NCI-H226 (cell line): ENCODE data around the gene RNF40.

ENCODE experiments used
- DNase-seq: peaks from one replicate; pipeline ENCODE4 v3.0.0-alpha.2; 2015

The RNF40 gene

GRCh38 chr16:30761928-30762902 is at the start of gene RNF40, which contains the start of gene CFAP119:
Gene RNF40 (plus strand): TSS chr16:30762322. CDS start chr16:30762546, 224 bp downstream.
Gene CFAP119 (minus strand): TSS chr16:30762062. CDS start chr16:30761748, 314 bp downstream.
- DNase-seq, result peak; percentile 95

- peak; percentile 74 for DNase-seq
Observed at GRCh38 chr16:30715750-30716445, 46.2 kb upstream of the RNF40 start.

- no peak for DNase-seq
Observed at GRCh38 chr16:30720086-30720485, 42.0 kb upstream of the RNF40 start.

DNA sequence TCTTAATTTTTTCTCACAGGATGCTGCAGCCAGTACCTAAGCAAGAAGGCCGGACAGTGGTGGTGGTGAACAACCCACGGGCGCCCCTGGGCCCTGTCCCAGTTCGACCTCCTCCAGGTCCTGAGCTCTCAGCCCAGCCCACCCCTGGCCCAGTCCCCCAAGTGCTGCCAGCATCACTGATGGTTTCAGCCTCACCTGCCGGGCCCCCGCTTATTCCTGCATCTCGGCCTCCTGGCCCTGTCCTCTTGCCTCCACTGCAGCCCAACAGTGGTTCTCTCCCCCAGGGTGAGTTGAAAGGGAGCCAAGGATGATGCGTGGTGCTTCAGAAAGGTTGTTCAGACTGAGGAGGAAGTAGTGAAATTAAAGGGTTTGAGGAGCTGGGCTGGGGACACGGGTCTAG is 41.4 kb upstream of the RNF40 start:
- DNase-seq, result no peak

GRCh38 chr16:30721167-30721566 is 41.0 kb upstream of the RNF40 start:
- DNase-seq, result no peak

DNA sequence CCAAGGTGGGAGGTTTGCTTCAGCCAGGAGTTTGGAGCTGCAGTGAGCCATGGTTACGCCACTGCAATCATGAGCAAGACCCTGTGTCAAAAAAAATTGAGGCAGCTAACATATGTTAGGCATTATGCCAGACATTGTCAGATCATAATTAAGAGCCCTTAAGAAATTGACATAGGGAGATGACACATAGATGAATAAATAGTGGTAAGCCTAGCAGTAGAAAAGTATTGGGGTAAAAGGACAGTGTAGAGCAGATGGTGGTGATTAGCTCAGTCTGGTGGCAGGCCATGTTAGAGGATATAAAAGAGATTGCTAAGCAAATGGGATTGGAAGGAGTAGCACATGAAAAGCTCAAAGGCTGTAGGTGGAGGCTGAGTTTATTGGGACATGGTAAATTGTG is 40.5 kb upstream of the RNF40 start:
- DNase-seq, result no peak

- no peak for DNase-seq
Observed at GRCh38 chr16:30722443-30722842, 39.7 kb upstream of the RNF40 start.

DNA sequence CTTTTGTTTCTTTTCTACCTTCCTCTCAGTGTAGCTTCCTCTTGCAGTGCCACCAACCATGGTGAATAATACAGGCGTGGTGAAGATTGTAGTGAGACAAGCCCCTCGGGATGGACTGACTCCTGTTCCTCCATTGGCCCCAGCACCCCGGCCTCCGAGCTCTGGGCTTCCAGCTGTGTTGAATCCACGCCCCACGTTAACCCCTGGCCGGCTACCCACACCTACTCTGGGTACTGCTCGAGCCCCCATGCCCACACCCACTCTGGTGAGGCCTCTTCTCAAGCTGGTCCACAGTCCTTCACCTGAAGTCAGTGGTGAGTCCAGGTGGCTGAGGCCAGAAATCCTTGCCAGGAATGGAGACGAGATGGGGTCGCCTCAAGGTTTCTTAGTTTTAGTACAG is 39.2 kb upstream of the RNF40 start:
- DNase-seq, result no peak

DNA sequence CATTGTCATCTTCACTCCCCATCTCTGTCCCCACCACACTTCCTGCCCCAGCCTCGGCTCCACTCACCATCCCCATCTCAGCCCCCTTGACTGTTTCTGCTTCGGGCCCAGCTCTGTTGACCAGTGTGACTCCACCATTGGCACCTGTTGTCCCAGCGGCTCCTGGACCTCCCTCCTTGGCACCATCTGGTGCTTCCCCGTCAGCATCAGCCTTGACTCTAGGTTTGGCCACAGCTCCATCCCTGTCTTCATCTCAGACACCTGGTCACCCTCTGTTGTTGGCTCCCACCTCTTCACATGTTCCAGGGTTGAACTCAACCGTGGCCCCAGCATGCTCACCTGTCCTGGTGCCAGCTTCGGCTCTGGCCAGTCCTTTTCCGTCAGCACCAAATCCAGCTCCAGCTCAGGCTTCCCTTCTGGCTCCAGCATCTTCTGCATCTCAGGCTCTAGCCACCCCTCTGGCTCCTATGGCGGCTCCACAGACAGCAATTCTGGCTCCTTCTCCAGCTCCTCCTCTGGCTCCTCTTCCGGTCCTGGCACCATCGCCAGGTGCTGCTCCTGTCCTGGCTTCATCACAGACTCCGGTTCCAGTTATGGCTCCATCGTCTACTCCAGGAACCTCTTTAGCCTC is 38.3 kb upstream of the RNF40 start:
- no peak for DNase-seq

GRCh38 chr16:30724641-30725417 is 37.3 kb upstream of the RNF40 start:
- no peak for DNase-seq

GRCh38 chr16:30725418-30725792 is 36.7 kb upstream of the RNF40 start:
- DNase-seq, result no peak

- no peak for DNase-seq
Observed at GRCh38 chr16:30728321-30728720, 33.8 kb upstream of the RNF40 start.

DNA sequence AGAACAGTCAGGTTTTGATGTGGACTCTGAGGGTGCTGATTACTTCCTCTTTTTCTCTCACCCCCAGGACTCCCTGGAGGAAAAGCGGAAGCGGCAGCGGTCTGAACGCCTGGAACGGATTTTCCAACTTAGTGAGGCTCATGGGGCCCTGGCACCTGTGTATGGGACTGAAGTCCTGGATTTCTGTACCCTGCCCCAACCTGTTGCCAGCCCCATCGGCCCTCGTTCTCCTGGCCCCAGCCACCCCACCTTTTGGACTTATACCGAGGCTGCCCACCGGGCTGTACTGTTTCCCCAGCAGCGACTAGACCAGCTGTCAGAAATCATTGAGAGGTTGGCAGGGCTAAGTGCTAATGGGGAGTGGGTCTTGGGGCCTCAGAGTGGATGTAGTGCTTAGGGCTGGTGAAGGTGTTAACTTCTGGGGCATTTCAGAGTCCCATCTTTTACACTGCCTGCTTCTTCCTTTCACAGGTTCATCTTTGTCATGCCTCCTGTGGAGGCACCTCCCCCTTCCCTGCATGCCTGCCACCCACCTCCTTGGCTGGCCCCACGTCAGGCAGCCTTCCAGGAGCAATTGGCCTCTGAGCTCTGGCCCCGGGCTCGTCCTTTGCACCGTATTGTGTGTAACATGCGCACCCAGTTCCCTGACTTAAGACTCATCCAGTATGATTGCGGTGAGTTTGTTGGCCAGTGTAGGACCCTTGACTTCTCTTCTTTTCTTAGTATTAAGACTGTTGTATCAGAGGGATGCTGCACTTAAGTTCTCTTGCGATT is 33.0 kb upstream of the RNF40 start:
- no peak for DNase-seq

DNA sequence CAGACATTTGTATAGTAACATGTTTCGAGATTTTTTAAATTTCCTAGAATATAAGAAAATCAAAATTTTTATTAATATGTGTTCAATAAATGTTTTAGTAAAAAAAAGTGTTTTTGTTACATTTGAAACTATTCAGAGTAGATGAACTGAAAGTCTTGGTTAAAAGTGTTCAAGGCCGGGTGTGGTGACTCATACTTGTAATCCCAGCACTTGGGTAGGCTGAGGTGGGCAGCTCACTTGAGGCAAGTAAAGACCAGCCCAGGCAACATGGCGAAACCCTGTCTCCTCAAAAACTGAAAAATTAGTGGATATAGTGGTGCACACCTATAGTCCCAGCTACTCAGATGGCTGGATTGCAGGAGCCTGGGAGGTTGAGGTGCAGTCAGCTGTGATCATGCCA is 30.7 kb upstream of the RNF40 start:
- no peak for DNase-seq

- no peak for DNase-seq
Observed at GRCh38 chr16:30736995-30737793, 24.9 kb upstream of the RNF40 start.

DNA sequence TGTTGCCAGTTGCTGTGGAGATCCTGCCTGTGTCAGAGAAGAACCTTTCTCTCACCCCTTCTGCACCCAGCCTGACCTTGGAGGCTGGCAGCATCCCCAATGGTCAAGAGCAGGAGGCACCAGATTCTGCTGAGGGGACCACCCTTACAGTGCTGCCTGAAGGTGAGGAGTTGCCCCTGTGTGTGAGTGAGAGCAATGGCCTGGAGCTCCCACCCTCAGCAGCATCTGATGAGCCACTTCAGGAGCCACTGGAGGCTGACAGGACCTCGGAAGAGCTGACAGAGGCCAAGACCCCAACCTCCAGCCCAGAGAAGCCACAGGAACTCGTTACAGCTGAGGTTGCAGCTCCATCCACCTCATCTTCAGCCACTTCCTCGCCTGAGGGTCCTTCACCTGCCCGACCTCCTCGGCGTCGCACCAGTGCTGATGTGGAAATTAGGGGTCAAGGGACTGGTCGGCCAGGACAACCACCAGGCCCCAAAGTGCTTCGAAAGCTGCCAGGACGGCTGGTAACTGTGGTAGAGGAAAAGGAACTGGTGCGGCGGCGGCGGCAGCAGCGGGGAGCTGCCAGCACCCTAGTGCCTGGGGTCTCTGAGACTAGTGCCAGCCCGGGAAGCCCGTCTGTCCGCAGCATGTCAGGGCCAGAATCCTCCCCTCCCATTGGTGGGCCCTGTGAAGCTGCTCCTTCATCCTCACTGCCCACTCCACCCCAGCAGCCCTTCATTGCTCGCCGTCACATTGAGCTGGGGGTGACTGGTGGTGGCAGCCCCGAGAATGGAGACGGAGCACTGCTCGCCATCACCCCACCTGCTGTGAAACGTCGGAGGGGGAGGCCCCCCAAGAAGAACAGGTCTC is 24.1 kb upstream of the RNF40 start:
- DNase-seq, result no peak

DNA sequence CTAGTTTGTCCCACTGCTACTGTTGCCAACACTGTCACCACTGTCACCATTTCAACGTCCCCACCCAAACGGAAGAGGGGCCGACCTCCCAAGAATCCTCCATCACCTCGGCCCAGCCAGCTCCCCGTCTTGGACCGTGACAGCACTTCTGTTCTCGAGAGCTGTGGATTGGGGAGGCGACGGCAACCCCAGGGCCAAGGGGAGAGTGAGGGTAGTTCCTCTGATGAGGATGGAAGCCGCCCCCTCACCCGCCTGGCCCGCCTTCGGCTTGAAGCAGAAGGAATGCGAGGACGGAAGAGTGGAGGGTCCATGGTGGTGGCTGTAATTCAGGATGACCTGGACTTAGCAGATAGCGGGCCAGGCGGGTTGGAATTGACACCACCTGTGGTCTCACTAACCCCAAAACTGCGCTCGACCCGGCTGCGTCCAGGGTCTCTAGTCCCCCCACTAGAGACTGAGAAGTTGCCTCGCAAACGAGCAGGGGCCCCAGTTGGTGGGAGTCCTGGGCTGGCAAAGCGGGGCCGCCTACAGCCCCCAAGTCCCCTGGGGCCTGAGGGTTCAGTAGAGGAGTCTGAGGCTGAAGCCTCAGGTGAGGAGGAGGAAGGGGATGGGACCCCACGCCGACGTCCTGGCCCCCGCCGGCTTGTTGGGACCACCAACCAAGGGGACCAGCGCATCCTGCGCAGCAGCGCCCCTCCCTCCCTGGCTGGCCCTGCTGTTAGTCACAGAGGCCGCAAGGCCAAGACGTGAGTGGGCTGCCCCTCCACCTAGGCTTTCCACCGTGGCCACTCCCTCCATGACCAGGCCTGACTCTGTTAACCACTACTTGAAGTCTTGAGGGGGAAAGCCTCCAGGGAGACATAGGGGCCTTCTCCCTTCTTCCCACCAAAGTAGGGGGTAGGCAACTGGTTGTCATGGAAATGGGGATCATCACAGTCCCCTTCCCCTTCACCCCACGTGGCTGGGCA is 22.9 kb upstream of the RNF40 start:
- DNase-seq, result no peak

DNA sequence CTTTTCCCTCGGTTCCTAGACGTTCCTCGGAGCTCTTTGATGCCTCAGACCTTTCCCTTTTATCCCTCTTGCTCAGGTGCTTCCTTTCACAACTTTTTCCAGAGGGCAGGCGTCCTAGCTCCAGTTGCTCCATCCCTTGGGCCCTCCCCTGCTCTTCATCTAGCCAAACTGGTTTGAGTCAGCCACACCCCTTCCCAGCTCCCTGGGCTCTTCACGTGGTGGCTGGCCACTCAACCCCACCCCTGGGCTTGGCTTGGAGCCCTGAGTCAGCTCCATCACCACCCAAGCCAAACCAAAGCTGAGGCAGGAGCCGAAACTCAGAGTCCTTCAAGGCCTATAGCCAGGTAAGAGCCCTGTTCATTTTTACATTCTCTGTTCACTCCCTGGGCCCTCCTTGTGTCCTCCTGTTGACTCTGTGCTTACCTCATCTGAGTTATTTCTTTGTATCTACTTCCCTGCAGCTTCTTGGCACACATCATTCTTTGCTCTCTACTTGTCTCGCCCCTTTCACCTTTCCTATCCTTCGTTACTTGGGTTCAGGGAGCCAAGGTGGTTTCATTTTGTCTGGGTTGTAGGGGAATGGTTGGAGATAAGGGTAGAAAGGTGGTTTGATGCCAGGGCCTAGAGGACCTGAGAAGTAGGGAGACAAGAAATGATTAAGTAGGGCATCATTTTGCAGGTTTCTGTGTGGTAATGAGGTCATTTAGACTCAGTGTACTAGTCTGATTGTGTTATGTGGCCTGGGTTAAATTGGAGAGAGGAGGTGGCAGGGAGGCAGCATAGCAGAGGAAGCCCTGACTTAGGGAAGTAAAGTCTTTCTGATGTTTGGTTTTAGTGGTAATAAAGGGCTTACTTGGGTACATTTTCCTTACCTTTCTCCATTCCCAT is 21.5 kb upstream of the RNF40 start:
- DNase-seq, result peak; percentile 96
